LoVo (cell line): ENCODE data around the gene ZNF772.
A peak's percentile ranks its signal among the peaks of the same experiment; 100 is the strongest.

Source experiments
- DNase-seq: peaks from one replicate; pipeline ENCODE4 v3.0.0-alpha.2; 2016; ENCODE audit warnings: low spot score

The ZNF772 gene

DNA sequence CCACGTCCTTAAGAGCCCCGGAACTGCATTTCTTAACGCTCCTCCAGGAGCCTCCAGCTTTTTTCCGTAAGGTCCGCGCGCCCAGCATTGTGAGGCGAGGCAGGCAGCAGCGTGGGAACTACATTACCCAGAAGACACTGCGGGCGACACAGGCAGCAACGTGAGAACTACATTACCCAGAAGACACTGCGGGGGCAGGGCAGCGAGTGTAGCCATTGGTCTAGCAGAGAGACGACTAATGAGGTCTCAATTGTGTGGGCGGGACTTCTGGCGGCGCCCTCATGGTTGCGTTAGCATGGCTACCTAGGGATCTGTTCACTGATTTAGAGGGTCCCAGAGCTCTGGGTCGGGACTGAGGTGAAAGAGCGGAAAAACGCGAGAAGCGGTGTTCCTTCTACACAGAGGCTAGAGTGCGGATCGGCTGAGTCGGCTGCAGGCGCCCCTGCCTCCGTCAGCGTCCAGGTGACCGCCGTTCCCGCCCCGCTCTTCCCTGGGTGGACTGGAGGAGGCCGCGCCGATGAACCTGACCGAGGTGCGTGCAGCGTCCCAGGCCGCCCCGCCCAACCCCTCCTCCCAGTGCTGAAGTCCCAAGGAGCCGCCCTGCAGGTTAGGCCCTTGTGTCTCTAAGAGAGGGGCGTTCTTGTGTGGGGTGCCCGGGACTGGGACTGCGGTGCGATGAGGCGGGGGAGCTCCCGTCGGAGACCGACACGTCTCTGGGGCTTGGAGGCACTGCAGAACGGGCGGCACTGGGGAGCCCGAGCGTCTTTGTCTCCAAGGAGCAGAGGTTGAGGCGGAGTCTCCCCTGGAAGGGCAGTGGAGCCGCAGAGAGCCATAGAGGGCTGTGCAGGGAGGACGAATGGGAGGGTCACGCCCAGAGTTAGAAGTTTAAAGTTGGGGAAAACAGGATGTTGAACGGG, 42.0 kb downstream of the ZNF772 start, which contains the start of gene ZNF749:
Gene ZNF749 (plus strand): TSS at position 264 of the 917 bp plus-strand sequence. CDS start 254 bp downstream, at position 518.
- DNase-seq: peak; percentile 97

DNA sequence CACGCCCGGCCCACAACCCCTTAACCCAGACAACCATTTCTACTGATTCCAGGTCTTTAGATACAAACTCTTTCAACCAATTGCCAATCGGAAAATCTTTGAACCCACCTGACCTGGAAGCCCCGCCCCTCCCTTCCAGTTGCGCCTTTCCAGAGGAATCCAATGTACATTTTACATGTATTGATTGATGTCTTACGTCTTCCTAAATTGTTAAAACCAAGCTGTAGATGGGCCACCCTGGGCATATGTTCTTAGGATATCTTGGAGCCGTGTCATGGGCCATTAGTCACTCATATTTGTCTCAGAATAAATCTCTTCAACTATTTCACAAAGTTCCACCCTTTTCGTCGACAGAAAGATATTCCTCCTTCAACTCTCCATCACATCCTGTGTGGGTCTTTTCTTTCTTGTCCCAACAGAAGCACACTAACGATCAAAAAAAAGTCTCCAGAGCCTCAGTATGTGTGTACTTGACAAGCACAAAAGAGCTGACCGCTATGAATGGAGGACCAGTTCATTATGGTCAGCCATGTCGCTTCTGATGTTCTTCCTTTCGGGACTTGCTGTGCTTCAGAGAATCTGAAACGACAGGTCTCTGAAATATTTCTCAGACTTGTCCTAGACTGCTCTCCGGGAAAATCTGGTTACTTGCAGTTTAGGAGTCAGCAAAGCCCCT, 42.8 kb downstream of the ZNF772 start:
- DNase-seq: no peak

DNA sequence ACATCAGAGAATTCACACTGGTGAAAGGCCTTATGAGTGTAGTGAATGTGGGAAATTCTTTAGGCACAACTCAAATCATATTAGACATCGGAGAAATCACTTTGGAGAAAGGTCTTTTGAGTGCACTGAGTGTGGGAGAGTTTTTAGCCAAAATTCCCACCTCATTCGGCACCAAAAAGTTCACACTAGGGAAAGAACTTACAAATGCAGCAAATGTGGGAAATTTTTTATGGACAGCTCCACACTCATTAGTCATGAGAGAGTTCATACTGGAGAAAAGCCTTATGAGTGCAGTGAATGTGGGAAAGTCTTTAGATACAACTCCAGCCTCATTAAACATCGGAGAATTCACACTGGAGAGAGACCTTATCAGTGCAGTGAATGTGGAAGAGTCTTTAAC, 56.3 kb downstream of the ZNF772 start:
- no peak for DNase-seq

DNA sequence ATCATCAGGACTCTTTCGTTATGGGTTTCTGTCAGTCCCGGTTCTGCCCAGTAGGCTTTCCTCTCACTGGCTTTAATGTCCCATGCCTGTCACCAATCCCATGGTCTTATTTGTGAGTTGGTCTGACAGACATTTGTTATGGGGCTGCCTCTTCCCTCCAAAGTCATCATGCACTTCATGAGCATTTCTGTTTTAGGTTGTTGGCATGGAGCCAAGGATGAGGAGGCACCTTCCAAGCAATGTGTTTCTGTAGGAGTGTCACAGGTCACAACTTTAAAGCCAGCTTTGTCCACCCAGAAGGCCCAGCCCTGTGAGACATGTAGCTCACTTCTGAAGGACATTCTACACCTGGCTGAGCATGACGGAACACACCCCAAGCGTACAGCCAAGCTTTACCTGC, 57.9 kb downstream of the ZNF772 start:
- no peak for DNase-seq
